GM18861 (cell line): ENCODE measurements around the gene CLDN10.

Experiments
- ATAC-seq: cut with Tn5 transposase; IDR thresholded peaks from one replicate; pipeline ENCODE4 v1.9.1; 2021; ENCODE audit not compliant: unreplicated experiment

Gene CLDN10

GRCh38 chr13:95593462-95593861 is 40.9 kb downstream of the CLDN10 start:
- ATAC-seq: no peak

GRCh38 chr13:95596701-95597100 is 44.2 kb downstream of the CLDN10 start:
- ATAC-seq: no peak

- ATAC-seq: no peak
These were observed 48.7 kb downstream of the CLDN10 start for GRCh38 chr13:95601216-95601615.

GRCh38 chr13:95601906-95602305 is 49.4 kb downstream of the CLDN10 start:
- no peak for ATAC-seq

- ATAC-seq: no peak
These were observed 51.5 kb downstream of the CLDN10 start for GRCh38 chr13:95603887-95604555.

GRCh38 chr13:95604556-95604915 is 52.0 kb downstream of the CLDN10 start:
- ATAC-seq: no peak

GRCh38 chr13:95605448-95606125 is 53.1 kb downstream of the CLDN10 start:
- ATAC-seq: no peak

- no peak for ATAC-seq
These were observed 54.8 kb downstream of the CLDN10 start for GRCh38 chr13:95607366-95607765.

- ATAC-seq: no peak
These were observed 56.3 kb downstream of the CLDN10 start for GRCh38 chr13:95608640-95609323.

- no peak for ATAC-seq
These were observed 62.2 kb downstream of the CLDN10 start for GRCh38 chr13:95614641-95615245.

- no peak for ATAC-seq
These were observed 63.0 kb downstream of the CLDN10 start for GRCh38 chr13:95615539-95615938.

- no peak for ATAC-seq
These were observed 67.7 kb downstream of the CLDN10 start for GRCh38 chr13:95620030-95620824.

GRCh38 chr13:95620825-95621498 is 68.4 kb downstream of the CLDN10 start:
- ATAC-seq: no peak

GRCh38 chr13:95623141-95623540 is 70.6 kb downstream of the CLDN10 start:
- no peak for ATAC-seq

GRCh38 chr13:95624020-95624419 is 71.5 kb downstream of the CLDN10 start:
- no peak for ATAC-seq

- no peak for ATAC-seq
These were observed 74.2 kb downstream of the CLDN10 start for GRCh38 chr13:95626768-95627167.

- no peak for ATAC-seq
These were observed 75.1 kb downstream of the CLDN10 start for GRCh38 chr13:95627590-95627989.

GRCh38 chr13:95628488-95628887 is 76.0 kb downstream of the CLDN10 start:
- ATAC-seq: no peak

GRCh38 chr13:95629071-95629470 is 76.6 kb downstream of the CLDN10 start:
- ATAC-seq: no peak
